Bronchial epithelial cell (primary cell): ENCODE measurements around the gene NCSTN. TPM values are rescaled to one million over a fixed set of nuclear protein-coding genes. Genes with fewer than 3 reads are reported as not detected.

Source experiments
- DNase-seq: peaks from one replicate; pipeline ENCODE4 v3.0.0-alpha.2; 2010; ENCODE audit warnings: low read depth
- FAIRE-seq: peaks from 2 replicates; lab custom pipeline; 2011; peaks lifted over from hg19 to GRCh38; lab: Jason Lieb, UNC
- H3K27me3 ChIP-seq: 2 replicates; pipeline ENCODE4 v1.5.1; 2011; ENCODE audit warnings: low read length; ENCODE audit not compliant: control insufficient read depth, insufficient read depth
- H3K36me3 ChIP-seq: 2 replicates; pipeline ENCODE4 v1.5.1; 2011; ENCODE audit warnings: low read length; ENCODE audit not compliant: control insufficient read depth, insufficient read depth
- H3K4me3 ChIP-seq: 2 replicates; pipeline ENCODE4 v1.5.1; 2011; ENCODE audit warnings: mild to moderate bottlenecking, low read depth, low read length, control low read depth
- CTCF ChIP-seq: IDR thresholded peaks from 2 replicates; pipeline ENCODE4 v1.5.1; 2011; ENCODE audit warnings: mild to moderate bottlenecking, moderate library complexity, low read length, control low read depth, inconsistent platforms; ENCODE audit not compliant: insufficient read depth, severe bottlenecking
- total RNA-seq: library from RNA; depleted of rRNA; stranded (reverse); fragments of >200 nt; gene quantifications from 2 replicates; pipeline ENCODE4 v1.2.1, GENCODE V29; 2014

The NCSTN gene
- 27.9 and 36.7 TPM in 2 replicates for total RNA-seq

GRCh38 chr1:160342953-160343869, at the start of gene NCSTN, which contains the start of gene COPA:
NCSTN (plus strand) TSS chr1:160343383; CDS start chr1:160343397, 14 bp downstream.
COPA (minus strand) TSS chr1:160343250; CDS start chr1:160343170, 80 bp downstream.
- Histone ChIP-seq H3K36me3 (peaks cover 14% of the 10 kb centered on the region), H3K27me3 (no peaks in the 10 kb centered on the region), H3K4me3 (peak within 1 kb of the TSS; percentile 92)
- no peak for FAIRE-seq
- TF ChIP-seq CTCF = peak; percentile 21
- DNase-seq = peak; percentile 89

- Histone ChIP-seq H3K27me3 (no peaks in the 10 kb centered on the region), H3K36me3 (peaks cover 20% of the 10 kb centered on the region), H3K4me3 (no peak overlapping the region)
- TF ChIP-seq CTCF = no peak
- DNase-seq (no peak), FAIRE-seq (no peak)
Measured at GRCh38 chr1:160296036-160296435, 47.1 kb upstream of the NCSTN start.

- Histone ChIP-seq H3K4me3 (no peak overlapping the region), H3K27me3 (no peaks in the 10 kb centered on the region), H3K36me3 (peaks cover 10% of the 10 kb centered on the region)
- no peak for FAIRE-seq
- no peak for DNase-seq
- TF ChIP-seq CTCF = no peak
Measured at GRCh38 chr1:160300173-160300572, 43.0 kb upstream of the NCSTN start.

- H3K36me3 ChIP-seq = peaks cover 28% of the 10 kb centered on the region
- FAIRE-seq = no peak
Measured at GRCh38 chr1:160307118-160307791, 35.9 kb upstream of the NCSTN start.

More at GRCh38 chr1:160307118-160307791, 35.9 kb upstream of the NCSTN start:
- no peak for DNase-seq
- Histone ChIP-seq H3K4me3 (no peak overlapping the region), H3K27me3 (no peaks in the 10 kb centered on the region)
- TF ChIP-seq CTCF = no peak
